HG03139 (cell line): ENCODE data around the gene OCIAD2.
"Not testable (repeated sequence)": the region's sequence is repeated elsewhere in the genome, so short reads cannot be mapped to it uniquely, and the experiment has no call there.

Experiments
- ATAC-seq: cut with Tn5 transposase; IDR thresholded peaks from one replicate; pipeline ENCODE4 v1.9.1; 2021; ENCODE audit not compliant: unreplicated experiment

OCIAD2 gene

DNA sequence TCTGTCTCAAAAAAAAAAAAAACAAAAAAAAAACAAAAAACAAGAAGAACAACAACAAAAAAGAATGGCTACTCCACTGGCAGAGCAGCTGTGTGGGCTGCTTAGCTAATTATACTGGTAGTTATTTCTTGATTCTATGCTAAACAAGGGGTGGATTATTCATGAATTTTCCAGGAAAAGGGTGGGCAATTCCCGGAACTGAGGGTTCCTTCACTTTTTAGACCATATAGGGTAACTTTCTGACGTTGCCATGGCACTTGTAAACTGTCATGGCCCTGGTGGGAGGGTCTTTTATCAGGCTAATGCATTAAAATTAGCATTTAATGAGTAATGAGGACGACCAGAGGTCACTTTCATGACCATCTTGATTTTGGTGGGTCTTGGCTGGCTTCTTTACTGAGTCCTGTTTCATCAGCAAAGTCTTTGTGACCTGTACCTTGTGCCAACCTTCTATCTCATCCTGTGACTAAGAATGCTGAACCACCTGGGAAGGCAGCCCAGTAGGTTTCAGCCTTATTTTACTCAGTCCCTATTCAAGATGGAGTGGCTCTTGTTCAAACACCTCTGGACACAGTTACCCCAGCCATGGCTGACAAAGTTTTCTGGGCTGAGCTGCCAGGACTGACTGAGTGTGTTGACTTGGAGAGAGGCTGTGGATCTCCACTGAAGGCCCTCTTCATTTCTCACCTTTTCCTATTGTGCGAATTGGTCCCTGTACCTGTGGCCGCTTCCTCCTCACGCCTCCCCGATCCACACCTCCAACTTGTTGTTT, 1.3 kb upstream of the OCIAD2 start:
- ATAC-seq, result no peak

DNA sequence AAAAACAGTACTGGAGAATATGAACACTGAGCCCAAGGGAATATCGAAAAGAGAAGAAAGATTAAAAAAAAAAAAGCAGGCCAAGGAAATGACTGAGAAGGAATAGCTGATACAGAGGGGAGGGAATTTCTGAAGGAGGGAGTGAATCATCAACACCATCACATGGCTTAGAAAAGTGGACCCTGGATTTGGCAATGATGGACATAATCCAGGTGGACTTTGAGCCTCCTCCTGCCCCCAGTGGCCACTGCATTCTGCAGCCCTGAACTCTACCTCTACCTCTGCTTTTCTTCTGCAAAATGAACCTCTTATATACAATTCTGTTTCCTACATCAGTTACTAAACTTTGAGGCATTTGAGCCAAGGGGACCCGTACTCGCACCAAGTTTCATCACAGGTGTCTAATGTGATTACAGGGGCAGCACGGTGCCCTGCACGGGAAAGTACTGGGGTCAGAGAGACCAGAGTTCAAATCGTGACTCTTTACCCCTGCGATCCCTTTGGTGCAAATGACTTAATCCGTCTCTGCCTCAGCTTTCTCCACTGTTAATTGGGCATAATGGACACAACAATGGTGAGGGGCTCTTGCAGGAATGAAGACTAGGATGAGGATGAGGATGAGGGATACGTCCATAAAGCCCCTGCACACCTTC, 1.1 kb downstream of the OCIAD2 start:
- no peak for ATAC-seq

DNA sequence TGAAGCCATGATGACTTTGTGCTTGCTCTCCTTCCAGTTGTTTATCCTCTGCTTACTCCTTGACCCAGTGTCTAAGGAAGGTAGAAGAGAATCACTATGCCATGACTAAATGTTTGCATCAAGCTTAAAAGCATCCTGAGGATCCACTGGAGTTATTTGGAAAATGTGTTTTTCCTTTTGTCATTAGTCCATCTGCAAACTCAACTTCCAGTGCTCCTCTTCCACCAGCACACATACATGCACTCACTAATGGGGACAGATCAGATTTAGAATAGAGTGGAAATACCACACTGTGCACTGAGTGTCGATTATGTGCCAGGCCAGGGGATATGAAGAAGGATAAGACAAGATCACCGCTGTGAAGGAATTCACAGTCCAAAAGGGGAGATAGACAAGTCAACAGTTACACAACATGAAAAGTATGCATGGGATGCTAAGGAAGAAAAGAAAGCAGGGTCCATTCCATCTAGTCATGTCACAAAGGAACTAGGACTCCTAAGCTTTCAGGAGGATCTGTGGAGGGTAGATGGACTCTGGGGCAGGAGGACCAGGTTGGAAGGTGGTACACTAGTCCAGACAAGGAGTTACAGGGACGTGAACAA, 1.9 kb downstream of the OCIAD2 start:
- ATAC-seq, result no peak

DNA sequence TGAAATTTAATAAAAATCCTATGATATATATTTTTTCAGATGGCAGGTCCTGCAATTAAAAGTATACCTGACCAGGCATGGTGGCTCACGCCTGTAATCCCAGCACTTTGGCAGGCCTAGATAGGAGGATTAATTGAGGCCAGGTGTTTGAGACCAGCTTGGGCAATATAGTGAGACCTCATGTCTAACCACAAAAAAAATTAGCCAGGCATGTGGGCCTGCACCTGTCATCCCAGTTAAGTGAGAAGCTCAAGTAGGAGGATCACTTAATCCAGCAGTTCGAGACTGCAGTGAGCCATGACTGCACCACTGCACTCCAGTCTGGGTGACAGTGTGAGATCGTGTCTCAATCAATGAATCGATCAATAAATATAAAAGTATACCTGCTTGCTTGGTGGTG, 2.5 kb downstream of the OCIAD2 start:
- no peak for ATAC-seq

DNA sequence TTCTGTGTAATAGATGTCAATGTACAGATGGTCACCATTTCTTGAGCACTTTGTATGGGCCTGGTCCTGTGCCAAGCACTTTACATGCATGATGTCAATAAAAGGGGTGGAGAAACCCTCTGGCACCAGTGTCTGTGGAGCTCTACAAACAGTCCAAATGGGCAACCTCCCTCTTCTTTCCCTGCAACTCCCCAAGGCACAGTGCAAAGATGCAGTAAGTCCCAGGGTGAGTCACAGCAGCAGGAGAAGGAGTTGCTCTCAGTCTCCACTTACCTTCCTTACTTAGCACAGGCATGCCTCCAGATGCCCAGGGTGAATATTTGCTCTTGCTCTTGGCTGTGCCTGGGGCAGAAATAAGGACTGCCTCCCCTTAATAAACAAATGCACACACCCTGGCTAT, 4.3 kb downstream of the OCIAD2 start:
- no peak for ATAC-seq

DNA sequence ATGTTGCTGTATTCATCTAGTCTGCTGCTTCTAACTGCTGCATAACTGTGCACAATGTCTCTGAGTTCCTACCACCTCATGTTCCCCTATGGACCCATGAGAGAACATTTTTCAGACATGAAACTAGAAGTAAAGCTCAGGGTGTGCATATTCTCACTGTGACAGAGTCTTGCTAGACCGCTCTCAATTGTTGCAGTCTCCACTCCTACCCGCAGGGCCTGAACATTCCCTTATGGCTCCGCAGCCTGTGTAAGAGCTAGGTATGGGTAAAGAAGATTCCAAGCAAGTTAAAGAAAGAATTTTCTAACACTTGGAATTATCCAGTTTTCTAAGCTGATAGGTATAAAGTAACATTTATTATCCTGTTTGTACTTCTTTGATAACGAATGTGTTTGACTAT, 5.4 kb downstream of the OCIAD2 start:
- ATAC-seq, result no peak

DNA sequence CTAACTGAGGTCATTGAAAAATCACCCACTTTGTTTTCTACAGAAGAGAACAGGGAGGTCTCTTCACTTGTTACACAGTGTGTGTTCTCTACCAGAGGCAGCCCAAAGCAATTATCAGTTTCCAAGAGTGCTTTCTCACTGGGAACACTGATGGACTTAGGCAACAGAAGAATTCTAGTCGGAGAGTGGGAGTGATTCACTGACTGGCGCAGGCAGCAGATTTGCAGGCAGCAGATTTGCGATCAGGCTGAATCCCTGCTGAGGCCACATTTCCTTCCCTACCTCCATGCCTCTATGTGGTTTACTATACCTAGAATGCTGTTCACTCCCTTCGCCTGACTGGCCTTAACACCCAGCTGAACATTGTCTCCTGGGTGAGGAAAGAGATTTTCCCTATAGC, 6.6 kb downstream of the OCIAD2 start:
- no peak for ATAC-seq

DNA sequence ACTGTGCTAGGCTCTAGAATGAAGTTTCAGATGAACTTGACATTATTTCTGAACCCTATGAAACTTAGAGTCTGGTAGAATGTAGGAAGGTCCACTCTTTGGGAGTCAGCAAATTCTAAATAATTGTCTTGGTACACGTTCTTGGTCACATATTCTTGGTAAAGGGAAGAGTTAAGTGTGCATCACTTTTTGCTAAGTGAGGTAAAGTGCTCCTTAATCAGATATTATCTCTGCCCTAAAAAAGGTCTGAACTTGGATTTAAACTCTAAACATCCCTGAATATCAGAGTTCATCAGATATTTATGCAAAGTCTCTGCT, 7.2 kb downstream of the OCIAD2 start:
- ATAC-seq, result no peak

DNA sequence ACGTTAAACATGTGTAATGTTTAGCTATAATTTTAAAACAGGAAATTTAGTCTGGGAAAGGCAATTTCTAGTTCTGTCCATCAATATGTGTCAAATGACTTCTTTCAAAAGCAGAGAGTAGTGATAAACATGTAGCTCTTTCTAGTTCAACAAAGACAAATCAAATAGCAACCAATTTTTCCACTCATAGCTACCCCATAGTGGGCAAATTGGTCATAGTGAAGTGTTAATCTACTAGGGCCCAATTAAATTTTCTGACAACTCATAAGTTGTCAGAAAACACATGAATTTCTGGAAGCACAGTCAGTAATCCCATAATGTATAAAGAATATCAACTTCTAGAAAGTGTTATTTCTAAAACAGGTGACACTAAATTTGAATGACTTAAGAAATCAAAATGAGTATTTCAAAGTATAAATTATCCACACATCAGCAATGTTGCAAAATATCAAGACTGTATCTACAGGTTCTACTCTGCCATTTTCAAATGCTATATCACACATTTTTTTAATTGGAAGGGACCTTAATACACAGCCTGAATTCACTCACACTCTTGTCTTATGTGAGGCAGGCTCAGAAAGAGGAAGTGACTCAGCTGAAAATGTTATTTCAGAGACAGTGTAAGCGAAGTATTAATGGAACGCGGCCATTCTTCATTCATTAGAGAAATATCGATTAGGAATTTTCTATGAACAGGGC, 7.7 kb downstream of the OCIAD2 start:
- ATAC-seq, result no peak

DNA sequence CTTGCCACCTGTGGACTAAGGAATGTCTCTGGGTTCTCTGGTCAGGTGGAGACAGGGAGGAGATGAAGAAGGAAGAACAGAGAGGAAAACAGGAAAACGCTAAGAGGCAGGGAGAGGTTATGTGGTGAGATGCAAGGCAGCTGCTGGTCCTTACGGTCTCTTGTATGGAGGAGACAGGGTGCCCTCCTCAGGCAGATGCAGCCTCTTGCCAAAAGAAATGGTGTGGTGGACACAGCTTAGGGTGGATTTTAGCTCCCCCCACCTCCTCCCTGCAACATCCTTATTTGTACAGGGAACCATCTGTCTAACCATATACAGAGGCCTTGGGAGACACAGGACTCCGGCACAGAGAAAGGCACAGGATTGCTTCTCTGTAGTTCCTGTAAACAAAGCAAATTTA, 9.7 kb downstream of the OCIAD2 start:
- no peak for ATAC-seq

DNA sequence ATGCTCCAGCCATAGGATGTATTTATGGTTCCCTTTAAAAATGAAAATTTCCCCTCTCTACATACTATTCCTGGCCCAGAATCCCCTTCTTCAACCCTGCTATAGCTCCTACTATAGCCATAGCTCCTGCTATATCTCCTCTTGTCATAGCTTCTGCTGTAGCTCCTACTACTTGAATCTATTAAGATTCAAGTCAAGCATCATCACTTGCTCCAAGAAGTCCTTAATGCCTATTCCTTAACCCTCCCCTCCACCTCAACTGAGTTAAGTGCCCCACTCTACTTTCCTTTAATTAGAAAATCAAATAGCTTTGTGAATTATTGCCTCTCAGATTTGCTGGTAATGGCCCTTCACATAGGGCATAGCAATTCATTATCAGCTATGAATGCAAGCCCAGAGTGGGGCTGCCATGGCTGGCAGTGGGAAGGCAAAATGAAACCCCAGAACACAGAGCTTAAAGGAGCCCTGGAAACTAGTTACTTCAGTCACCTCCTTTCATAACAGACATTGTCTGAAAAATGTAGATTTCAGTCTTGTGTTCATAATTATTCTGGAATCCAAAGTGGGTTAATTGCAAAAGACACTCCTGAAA, 15.4 kb downstream of the OCIAD2 start:
- ATAC-seq, result no peak

DNA sequence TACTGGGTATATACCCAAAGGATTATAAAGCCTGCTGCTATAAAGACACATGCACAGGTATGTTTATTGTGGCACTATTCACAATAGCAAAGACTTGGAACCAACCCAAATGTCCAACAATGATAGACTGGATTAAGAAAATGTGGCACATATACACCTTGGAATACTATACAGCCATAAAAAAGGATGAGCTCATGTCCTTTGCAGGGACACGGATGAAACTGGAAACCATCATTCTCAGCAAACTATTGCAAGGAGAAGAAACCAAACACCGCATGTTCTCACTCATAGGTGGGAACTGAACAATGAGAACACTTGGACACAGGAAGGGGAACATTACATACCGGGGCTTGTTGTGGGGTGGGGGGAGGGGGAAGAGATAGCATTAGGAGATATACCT, 16.8 kb downstream of the OCIAD2 start:
- not testable (repeated sequence) for ATAC-seq

DNA sequence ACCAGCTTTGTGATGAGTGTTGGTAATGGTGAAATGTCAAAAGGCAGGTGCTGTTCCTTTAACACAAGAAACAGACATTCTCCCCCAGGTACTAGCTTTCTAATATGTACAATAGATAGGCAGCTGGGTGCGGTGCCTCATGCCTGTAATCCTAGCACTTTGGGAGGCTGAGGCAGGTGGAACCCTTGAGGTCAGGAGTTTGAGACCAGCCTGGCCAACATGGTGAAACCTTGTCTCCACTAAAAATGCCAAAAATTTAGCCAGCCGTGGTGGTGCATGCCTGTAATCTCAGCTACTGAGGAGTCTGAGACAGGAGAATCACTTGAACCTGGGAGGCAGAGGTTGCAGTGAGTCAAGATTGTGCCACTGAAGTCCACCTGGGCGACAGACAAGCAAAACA, 24.9 kb downstream of the OCIAD2 start:
- ATAC-seq, result not testable (repeated sequence)

DNA sequence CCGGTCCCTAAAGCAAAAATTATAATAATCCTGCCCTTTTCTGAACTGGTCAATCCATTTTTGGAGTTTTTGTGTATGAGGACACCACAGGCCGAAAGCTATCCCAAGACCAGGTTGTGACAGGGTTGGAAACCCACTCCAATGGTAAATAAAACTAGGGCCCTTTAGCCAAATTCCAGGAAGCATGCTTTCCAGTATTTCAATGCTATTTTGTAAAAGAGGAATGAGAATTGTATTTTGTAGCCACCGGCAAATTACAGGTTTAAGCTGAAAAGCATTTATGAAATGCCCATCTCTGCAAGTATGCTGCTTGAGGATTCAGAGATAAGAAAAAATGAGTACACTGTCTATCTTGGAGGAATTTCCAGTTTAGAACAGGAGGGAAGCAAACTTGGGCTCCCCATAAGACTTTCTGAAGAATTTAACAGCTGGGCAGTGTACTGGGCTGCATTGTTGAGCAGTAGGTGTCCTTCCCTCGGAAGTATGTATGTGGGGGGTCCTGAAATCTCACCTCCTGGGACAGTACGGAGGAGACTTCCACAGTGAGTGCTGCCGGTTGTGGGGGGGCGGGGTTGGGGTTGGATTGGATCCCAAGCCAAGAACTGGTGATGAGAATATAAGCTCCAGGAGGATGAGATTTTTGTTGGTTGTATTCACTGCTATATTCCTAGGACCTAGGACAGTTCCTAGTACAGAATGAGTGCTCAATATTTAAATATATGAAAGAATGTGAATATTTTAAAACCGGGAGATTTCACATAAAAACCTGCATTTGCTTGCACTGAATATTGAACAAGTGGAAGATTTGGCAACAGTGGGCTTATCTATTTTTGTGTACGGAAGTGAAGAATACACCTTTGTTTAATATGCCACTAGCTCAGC, 26.8 kb downstream of the OCIAD2 start:
- no peak for ATAC-seq

DNA sequence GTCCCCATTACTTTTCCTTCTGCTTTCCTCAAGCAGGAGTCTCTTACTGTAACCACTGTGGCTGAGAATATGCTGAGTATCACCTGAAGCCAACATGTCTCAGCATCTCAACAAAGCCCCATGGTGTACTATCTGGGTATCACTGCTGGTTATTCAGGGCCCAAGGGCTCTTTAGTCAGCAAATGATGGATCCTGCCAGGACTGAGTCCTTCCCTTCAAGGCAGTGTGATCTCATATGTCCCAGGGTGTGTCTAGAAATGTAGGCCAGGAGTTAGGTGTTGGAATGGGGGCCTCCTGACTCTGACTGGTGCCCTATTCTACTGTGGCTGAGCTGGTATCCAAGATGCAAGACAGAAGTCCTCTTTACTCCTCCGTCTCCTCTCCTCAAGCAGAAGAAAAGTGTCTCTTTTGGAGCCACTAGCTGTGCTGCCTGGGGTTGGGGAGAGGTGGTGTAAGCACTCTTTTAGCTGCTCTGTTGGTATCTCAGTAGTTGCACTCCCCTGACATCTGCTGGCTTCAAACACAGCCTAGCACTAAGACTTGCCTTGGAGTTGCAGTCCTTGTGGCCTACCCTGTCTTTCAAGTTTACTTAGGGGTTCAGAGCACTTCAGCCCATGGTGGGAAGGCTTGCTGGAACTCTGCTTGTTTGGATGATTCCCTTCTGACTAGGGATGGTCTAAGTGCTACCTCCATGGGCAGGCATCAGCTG, 28.6 kb downstream of the OCIAD2 start:
- ATAC-seq, result no peak

DNA sequence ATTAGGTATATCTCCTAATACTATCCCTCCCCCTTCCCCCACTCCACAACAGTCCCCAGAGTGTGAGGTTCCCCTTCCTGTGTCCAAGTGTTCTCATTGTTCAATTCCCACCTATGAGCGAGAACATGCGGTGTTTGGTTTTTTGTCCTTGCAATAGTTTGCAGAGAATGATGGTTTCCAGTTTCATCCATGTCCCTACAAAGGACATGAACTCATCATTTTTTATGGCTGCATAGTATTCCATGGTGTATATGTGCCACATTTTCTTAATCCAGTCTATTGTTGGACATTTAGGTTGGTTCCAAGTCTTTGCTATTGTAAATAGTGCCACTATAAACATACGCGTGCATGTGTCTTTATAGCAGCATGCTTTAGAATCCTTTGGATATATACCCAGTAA, 41.9 kb downstream of the OCIAD2 start:
- not testable (repeated sequence) for ATAC-seq

DNA sequence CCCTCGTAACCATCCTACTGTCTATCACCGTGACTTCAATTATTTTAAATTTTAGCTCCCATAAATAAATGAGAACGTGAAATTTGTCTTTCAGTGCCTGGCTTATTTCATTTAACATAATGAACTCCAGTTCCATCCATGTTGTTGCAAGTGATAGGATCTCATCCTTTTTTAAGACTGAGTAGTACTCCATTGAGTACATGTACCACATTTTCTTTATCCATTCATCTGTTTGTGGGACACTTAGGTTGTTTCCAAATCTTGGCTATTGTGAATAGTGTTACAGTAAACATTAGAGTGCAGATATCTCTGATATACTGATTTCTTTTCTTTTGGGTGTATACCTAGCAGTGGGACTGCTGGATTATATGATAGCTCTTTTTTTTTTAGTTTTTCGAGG, 42.8 kb downstream of the OCIAD2 start:
- no peak for ATAC-seq

DNA sequence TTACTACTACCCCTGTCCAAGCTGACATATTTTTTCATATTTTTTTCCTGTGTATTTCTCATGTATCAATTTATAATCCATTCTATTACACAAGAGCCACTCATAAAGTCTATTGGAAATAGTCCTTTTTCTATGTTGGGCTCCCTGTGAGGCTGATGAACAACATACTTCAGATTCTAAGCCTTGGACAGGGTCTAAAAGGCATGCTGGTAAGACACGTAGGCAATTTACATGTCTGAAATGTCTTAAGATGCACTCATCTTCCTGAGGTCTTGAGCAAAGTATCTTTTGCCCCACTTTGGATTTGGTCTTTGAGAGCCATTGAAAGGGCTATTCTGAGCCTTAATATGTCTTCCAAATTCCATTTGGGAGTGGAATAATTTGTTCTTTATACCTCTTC, 43.9 kb downstream of the OCIAD2 start:
- ATAC-seq, result no peak

DNA sequence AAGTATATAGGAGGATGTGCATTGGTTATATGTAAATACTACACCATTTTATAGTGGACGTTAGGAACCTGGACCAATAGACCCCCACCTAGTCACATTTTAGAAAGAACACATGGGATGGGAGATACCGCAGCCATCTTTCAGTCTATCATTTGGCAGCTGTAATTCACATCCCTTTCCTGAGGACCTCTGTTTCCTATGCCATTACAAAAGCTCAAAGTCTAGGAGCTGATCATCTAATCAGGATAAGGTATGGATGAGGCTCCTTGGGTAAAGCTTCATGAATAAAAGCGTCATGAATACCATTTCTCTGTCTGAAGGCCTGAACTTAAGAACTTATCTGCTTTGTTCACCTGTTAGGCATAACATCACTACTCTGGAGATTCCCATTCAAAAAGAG, 44.5 kb downstream of the OCIAD2 start:
- no peak for ATAC-seq

DNA sequence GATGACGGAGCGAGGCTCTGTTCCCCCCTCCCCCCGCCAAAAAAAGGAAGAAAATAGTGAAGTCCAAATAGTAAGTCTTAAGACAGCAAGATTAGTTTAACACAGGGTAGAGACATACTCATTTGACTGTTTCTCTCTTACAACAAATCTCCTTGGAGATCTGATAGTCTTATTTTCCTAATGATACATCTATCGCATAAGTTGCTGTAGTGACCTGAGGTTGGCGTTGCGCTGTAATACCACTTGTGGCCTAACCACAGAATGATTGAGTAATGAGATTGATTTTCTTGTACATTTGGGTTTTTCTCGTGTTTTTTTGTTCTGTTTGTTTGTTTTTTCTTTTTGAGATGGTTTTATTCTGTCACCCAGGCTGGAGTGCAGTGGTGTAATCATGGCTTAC, 48.4 kb downstream of the OCIAD2 start:
- ATAC-seq, result no peak
